ENCODE measurements around the gene WNT7A.

WNT7A gene

GRCh38 chr3:13772321-13772745, 107.5 kb downstream of the WNT7A start:
- Mint-ChIP-seq H3K27ac (no peak overlapping the region), H3K4me3 (no peak overlapping the region)
- DNase-seq (ENCODE audit: low spot score): no peak

GRCh38 chr3:13771496-13771895, 108.4 kb downstream of the WNT7A start:
- Mint-ChIP-seq H3K27ac (no peak overlapping the region), H3K36me3 (ENCODE audit: low read depth) (no peaks in the 10 kb centered on the region), H3K9me3 (no peaks in the 10 kb centered on the region), H3K27me3 (ENCODE audit: low read depth) (no peaks in the 10 kb centered on the region), H3K4me1 (ENCODE audit: low read depth) (peaks cover 2% of the 10 kb centered on the region), H3K4me3 (no peak overlapping the region)
- no peak for DNase-seq (ENCODE audit: low spot score)

More at GRCh38 chr3:13772321-13772745, 107.5 kb downstream of the WNT7A start:
- Mint-ChIP-seq H3K27me3 (ENCODE audit: low read depth) (no peaks in the 10 kb centered on the region), H3K36me3 (ENCODE audit: low read depth) (no peaks in the 10 kb centered on the region), H3K9me3 (no peaks in the 10 kb centered on the region), H3K4me1 (ENCODE audit: low read depth) (peaks cover 2% of the 10 kb centered on the region)

- H3K27me3 Mint-ChIP-seq (ENCODE audit: low read depth): no peaks in the 10 kb centered on the region
- peaks cover 2% of the 10 kb centered on the region for H3K4me1 Mint-ChIP-seq (ENCODE audit: low read depth)
- no peak overlapping the region for H3K4me3 Mint-ChIP-seq
- H3K9me3 Mint-ChIP-seq: no peaks in the 10 kb centered on the region
- H3K36me3 Mint-ChIP-seq (ENCODE audit: low read depth): no peaks in the 10 kb centered on the region
- DNase-seq (ENCODE audit: low spot score): no peak
- H3K27ac Mint-ChIP-seq: no peak overlapping the region
Observed at GRCh38 chr3:13770170-13771169, 109.4 kb downstream of the WNT7A start.

- Mint-ChIP-seq H3K4me3 (no peak overlapping the region), H3K36me3 (ENCODE audit: low read depth) (no peaks in the 10 kb centered on the region), H3K27me3 (ENCODE audit: low read depth) (no peaks in the 10 kb centered on the region), H3K27ac (no peak overlapping the region), H3K9me3 (no peaks in the 10 kb centered on the region), H3K4me1 (ENCODE audit: low read depth) (peaks cover 2% of the 10 kb centered on the region)
- no peak for DNase-seq (ENCODE audit: low spot score)
Observed at GRCh38 chr3:13769422-13769821, 110.4 kb downstream of the WNT7A start.

- no peak for DNase-seq (ENCODE audit: low spot score)
- Mint-ChIP-seq H3K36me3 (ENCODE audit: low read depth) (no peaks in the 10 kb centered on the region), H3K9me3 (no peaks in the 10 kb centered on the region), H3K27me3 (ENCODE audit: low read depth) (no peaks in the 10 kb centered on the region), H3K27ac (no peak overlapping the region), H3K4me1 (ENCODE audit: low read depth) (peaks cover 2% of the 10 kb centered on the region), H3K4me3 (no peak overlapping the region)
Observed at GRCh38 chr3:13768453-13768852, 111.4 kb downstream of the WNT7A start.

GRCh38 chr3:13767896-13768295, 112.0 kb downstream of the WNT7A start:
- Mint-ChIP-seq H3K27ac (no peak overlapping the region), H3K27me3 (ENCODE audit: low read depth) (no peaks in the 10 kb centered on the region), H3K4me1 (ENCODE audit: low read depth) (peaks cover 2% of the 10 kb centered on the region), H3K36me3 (ENCODE audit: low read depth) (no peaks in the 10 kb centered on the region), H3K9me3 (peaks cover 3% of the 10 kb centered on the region), H3K4me3 (no peak overlapping the region)
- DNase-seq (ENCODE audit: low spot score): no peak

GRCh38 chr3:13767030-13767429, 112.8 kb downstream of the WNT7A start:
- no peak overlapping the region for H3K27ac Mint-ChIP-seq
- H3K4me1 Mint-ChIP-seq (ENCODE audit: low read depth): peaks cover 2% of the 10 kb centered on the region
- no peaks in the 10 kb centered on the region for H3K36me3 Mint-ChIP-seq (ENCODE audit: low read depth)
- H3K9me3 Mint-ChIP-seq: peaks cover 4% of the 10 kb centered on the region
- no peaks in the 10 kb centered on the region for H3K27me3 Mint-ChIP-seq (ENCODE audit: low read depth)
- H3K4me3 Mint-ChIP-seq: no peak overlapping the region
- no peak for DNase-seq (ENCODE audit: low spot score)

All from T-helper 2 cell treated with Interferon-gamma antibody and Interleukin-4, amounts not matched to agents 5 μg/mL and 100 μg/mL, for 36 hours (primary cell).